Glomerular endothelial cell (primary cell): Measurements from ENCODE around the gene RRN3. TPM values are rescaled to one million over a fixed set of nuclear protein-coding genes. Genes with fewer than 3 reads are reported as not detected.
"Not testable (repeated sequence)": the region's sequence is repeated elsewhere in the genome, so short reads cannot be mapped to it uniquely, and the experiment has no call there.

ENCODE experiments used
- DNase-seq: peaks from one replicate; pipeline ENCODE4 v3.0.0-alpha.2; 2011; ENCODE audit warnings: low read depth, low spot score; ENCODE audit errors: extremely low read depth
- total RNA-seq: library from RNA; depleted of rRNA; stranded (reverse); fragments of >200 nt; gene quantifications from 2 replicates; pipeline ENCODE4 v1.2.3, GENCODE V29; 2015

RRN3 gene
- total RNA-seq, 1 donor from 2014 or later = 28.3 TPM

GRCh38 chr16:15100372-15100987 lies 6.4 kb upstream of the RRN3 start:
- DNase-seq = not testable (repeated sequence)

- not testable (repeated sequence) for DNase-seq
Measured at GRCh38 chr16:15099366-15099909, 5.4 kb upstream of the RRN3 start.

- DNase-seq = not testable (repeated sequence)
Measured at GRCh38 chr16:15096583-15096972, 2.5 kb upstream of the RRN3 start.

GRCh38 chr16:15093571-15093954 lies 509 bp downstream of the RRN3 start:
- not testable (repeated sequence) for DNase-seq

GRCh38 chr16:15090663-15091269 lies 3.3 kb downstream of the RRN3 start:
- DNase-seq = not testable (repeated sequence)

GRCh38 chr16:15082788-15083187 lies 11.3 kb downstream of the RRN3 start:
- DNase-seq = not testable (repeated sequence)

- not testable (repeated sequence) for DNase-seq
Measured at GRCh38 chr16:15080883-15081282, 13.2 kb downstream of the RRN3 start.

GRCh38 chr16:15076161-15076560 lies 17.9 kb downstream of the RRN3 start:
- not testable (repeated sequence) for DNase-seq

- DNase-seq = no peak
Measured at GRCh38 chr16:15073101-15073500, 21.0 kb downstream of the RRN3 start.

- DNase-seq = not testable (repeated sequence)
Measured at GRCh38 chr16:15071916-15072769, 21.9 kb downstream of the RRN3 start.

- DNase-seq = not testable (repeated sequence)
Measured at GRCh38 chr16:15071013-15071412, 23.1 kb downstream of the RRN3 start.

GRCh38 chr16:15066690-15067089 lies 27.4 kb downstream of the RRN3 start:
- not testable (repeated sequence) for DNase-seq

- DNase-seq = not testable (repeated sequence)
Measured at GRCh38 chr16:15065961-15066360, 28.1 kb downstream of the RRN3 start.

GRCh38 chr16:15062085-15062810 lies 31.8 kb downstream of the RRN3 start:
- DNase-seq = peak; percentile 34

- no peak for DNase-seq
Measured at GRCh38 chr16:15059324-15059723, 34.7 kb downstream of the RRN3 start.

- no peak for DNase-seq
Measured at GRCh38 chr16:15057681-15058417, 36.2 kb downstream of the RRN3 start.

- DNase-seq = no peak
Measured at GRCh38 chr16:15055141-15056053, 38.7 kb downstream of the RRN3 start.

GRCh38 chr16:15054357-15055140 lies 39.5 kb downstream of the RRN3 start:
- no peak for DNase-seq
